GM18505 (cell line): ENCODE data around the gene GLT1D1.

Experiments used
- ATAC-seq: cut with Tn5 transposase; IDR thresholded peaks from one replicate; pipeline ENCODE4 v1.9.1; 2021; ENCODE audit not compliant: unreplicated experiment
- POLR2A ChIP-seq: IDR thresholded peaks from 4 replicates; pipeline ENCODE4 v1.6.1; 2011; ENCODE audit warnings: borderline replicate concordance; ENCODE audit not compliant: insufficient read depth, insufficient read length; ENCODE audit errors: extremely low read depth

GLT1D1 gene

GRCh38 chr12:128876559-128876958 is 23.3 kb downstream of the GLT1D1 start:
- no peak for TF ChIP-seq POLR2A
- no peak for ATAC-seq

- ATAC-seq, result no peak
- no peak for TF ChIP-seq POLR2A
These were observed 26.9 kb downstream of the GLT1D1 start for GRCh38 chr12:128879898-128880764.

DNA sequence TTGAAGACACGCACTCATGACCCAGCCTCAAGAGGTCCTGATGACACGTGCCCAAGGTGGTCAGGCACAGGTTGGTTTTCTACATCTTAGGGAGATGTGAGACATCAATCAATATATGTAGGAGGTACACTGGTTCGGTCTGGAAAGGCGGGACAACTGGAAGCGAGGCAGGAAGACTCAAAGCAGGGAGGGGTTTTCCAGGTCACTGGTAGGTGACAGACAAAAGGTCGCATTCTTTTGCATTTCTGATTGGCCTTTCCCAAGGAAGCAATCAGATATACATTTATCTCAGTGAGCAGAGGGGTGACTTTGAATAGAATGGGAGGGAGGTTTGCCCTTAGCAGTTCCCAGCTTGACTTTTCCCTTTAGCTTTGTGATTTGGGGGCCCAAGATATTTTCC is 38.6 kb downstream of the GLT1D1 start:
- ATAC-seq, result no peak
- no peak for TF ChIP-seq POLR2A

DNA sequence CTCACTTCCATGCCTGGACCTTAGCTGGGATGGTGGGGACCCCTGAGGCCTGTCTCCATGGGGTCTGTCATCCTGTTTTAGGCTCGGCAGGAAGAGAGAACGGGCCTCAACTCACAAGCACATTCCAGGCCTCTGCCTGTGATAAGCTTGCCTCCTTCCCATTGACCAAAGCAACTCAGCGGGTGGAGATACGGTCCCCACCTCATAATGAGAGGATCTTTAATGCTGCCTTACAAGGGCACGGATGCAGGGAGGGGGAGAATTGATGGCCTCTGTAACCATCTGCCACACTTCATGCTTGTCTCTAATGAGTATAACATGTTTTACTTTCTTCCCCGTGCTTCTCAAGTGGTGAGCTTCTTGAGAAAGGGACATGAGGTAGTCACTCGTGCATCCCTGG is 50.0 kb downstream of the GLT1D1 start:
- ATAC-seq, result no peak
- no peak for TF ChIP-seq POLR2A

DNA sequence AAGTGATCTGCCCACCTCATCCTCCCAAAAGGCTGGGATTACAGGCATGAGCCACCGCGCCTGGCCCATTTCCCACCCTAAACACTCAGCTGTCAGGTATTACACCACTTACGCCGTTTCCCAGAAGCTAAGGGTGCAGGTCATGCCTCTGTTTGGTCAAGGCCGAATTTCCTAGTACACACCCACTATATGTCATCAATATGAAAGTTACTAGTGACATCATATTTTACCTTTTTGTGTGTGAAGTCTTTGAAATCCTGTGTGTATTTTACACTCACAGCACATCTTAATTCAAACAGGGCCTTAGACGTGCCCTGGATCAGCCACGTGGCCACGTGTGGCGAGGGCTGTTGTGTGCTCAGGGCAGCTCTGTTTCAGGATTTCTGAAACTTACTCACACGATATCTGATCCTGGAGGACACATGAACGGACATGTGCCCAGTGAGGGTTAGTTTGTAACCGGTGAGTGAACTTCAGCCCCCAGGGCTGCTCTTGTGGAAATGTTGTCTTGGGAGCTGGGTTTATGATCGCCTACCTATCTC is 51.8 kb downstream of the GLT1D1 start:
- ATAC-seq, result no peak
- TF ChIP-seq POLR2A, result no peak

DNA sequence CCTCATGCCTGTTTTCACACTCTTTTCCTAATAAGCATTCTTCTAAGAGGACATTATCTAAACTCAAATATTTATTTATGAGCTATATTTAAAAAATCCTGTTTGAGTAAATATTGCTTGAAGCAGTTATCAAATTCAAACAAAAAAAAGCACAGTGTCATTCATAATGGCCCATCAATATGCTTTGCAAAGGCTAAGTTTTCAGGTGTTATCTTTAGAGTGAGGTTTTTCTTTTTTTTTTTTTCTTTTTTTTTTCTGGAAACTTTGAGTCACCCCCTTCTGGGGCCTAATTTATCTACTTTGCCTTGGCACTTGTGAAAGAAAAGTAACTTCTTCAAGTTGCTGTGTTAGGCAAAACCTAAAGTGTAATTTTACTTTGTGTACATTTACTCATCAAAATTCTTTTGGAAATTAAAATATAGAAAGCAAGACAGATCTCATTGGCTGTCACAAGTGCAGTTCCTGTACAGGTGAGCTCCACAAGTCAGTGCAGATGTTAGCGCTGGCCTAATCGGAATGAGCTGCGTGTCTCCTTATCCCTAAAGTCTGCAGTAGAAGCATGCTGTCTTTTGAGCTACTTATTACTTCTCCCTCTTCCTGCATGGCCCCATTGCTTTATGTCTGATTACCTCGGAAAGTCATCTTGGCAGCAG is 53.3 kb downstream of the GLT1D1 start:
- no peak for ATAC-seq
- TF ChIP-seq POLR2A, result no peak

DNA sequence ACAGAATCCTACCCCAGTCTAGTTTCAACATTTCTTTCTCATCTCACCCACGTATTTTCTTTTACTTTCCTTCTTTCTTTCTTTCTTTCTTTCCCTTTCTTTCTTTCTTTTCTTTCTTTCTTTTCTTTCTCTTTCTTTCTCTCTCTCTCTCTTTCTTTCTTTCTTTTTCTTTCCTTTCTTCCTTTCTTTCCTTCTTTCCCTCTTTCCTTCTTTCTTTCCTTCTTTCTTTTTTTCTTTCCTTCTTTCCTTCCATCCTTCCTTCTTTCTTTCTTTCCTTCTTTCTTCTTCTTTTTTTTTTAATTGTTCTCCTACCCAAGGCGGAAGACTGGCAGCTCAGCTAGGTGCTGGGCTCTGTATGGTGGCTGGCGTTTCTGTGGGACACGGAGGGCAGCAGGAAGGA is 55.0 kb downstream of the GLT1D1 start:
- TF ChIP-seq POLR2A, result no peak
- no peak for ATAC-seq

DNA sequence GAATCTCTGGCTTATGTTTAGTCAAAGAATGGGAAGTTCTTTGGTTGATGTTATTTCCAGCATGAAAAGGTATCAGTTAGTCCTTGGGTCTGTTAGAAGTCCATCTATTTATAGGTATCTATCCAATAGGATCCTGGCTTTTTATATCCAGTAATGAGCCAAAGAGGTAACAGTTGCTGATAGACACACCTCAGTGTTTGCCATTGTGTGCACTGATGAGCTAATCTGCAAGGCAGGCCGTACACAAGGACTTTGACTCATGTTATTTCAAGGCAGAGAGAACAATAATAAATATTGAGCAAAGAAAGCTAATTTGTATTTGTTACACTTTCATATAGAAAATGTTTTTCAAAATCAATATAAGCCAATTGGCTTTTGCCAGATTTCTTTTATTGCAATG is 56.4 kb downstream of the GLT1D1 start:
- no peak for TF ChIP-seq POLR2A
- ATAC-seq, result no peak

GRCh38 chr12:128910629-128911028 is 57.4 kb downstream of the GLT1D1 start:
- no peak for ATAC-seq
- no peak for TF ChIP-seq POLR2A

- TF ChIP-seq POLR2A, result no peak
- no peak for ATAC-seq
These were observed 58.6 kb downstream of the GLT1D1 start for GRCh38 chr12:128911861-128912260.

GRCh38 chr12:128914908-128915563 is 61.8 kb downstream of the GLT1D1 start:
- ATAC-seq, result peak; percentile 95

GRCh38 chr12:128916425-128916824 is 63.1 kb downstream of the GLT1D1 start:
- TF ChIP-seq POLR2A, result no peak
- ATAC-seq, result no peak

More at GRCh38 chr12:128914908-128915563, 61.8 kb downstream of the GLT1D1 start:
- no peak for TF ChIP-seq POLR2A

DNA sequence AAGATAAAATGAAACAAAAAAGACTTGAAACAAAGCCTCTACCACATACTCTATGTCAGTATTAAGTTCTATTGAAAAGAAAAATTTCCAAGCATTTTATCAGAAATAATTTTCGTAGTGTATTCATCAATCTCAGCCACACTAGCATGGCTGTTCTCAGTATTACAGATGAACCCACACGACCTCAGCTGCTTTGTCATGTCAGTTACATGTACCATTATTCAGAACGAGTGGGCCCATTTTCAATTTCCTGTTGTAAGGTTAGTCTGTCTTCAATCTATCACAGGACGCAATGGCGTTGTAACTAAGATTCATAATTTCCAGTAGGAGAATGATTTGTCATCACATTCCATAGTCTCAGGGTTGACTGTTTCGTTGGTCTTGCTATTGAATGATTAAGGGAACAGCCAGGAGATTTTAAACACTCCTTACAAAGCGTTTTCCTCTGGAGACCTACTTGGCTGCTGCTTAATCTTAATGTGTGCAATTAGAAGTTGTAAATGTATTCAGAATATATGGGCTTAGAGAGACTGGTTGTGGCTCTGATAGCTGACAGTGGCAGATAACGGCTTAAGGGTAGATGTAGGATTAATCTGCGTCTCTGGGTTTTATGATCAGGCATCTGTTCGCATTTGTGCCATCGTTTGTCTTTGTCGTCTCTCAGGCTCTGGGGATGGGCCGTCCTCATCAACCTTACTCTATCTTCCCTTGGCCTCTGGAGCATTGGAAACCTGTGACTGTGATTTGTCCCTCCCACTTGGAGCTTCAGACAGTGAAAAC is 65.4 kb downstream of the GLT1D1 start:
- no peak for TF ChIP-seq POLR2A
- ATAC-seq, result no peak
